ENCODE data around the gene CCDC149.

- TF ChIP-seq, protein P1, sequence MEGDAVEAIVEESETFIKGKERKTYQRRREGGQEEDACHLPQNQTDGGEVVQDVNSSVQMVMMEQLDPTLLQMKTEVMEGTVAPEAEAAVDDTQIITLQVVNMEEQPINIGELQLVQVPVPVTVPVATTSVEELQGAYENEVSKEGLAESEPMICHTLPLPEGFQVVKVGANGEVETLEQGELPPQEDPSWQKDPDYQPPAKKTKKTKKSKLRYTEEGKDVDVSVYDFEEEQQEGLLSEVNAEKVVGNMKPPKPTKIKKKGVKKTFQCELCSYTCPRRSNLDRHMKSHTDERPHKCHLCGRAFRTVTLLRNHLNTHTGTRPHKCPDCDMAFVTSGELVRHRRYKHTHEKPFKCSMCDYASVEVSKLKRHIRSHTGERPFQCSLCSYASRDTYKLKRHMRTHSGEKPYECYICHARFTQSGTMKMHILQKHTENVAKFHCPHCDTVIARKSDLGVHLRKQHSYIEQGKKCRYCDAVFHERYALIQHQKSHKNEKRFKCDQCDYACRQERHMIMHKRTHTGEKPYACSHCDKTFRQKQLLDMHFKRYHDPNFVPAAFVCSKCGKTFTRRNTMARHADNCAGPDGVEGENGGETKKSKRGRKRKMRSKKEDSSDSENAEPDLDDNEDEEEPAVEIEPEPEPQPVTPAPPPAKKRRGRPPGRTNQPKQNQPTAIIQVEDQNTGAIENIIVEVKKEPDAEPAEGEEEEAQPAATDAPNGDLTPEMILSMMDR (conservative IDR thresholded peaks at IDR 0.05 in 1 of 2, IDR thresholded peaks at IDR 0.05 in 1 of 2; ENCODE audit: extremely low read depth in 1 of 2, insufficient read depth in 1 of 2, low read depth in 1 of 2, low read length in 2 of 2) = no peak
- no peak for TF ChIP-seq EZH2 (IDR thresholded peaks at IDR 0.05; ENCODE audit: borderline replicate concordance, low read length)
Measured at GRCh38 chr4:24921491-24921890, 8.6 kb upstream of the CCDC149 start.

All from mammary epithelial cell (primary cell).